ENCODE measurements around the gene TRIM10.
"Not testable (repeated sequence)": the region's sequence is repeated elsewhere in the genome, so short reads cannot be mapped to it uniquely, and the experiment has no call there.

TRIM10 gene

DNA sequence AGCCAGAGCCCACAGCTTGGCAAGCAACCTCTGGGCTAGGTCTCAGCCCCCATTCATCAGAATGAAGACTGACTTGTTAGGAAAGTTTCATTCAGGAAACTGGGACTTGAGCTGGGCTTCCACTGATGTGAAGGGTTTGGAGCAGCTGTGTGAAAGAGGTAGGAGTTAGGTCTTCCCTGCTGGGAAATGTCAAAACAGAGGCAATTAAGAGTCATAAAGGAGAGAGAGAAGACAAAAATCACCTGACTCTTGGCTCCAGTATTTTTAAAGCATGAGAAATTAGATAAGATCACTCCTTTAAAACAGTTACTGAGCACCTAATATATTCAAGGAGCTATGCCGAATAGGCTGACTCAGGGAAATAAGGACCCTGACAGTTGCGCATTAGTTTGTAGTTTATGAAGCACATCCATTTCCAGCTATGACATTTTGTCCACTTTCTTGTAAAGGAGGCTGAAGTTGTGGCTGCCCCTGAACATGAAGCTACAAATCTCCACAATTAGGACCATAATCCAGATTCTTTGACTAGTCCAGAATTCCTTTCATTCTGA lies 29.0 kb downstream of the TRIM10 start:
- H3K4me3 ChIP-seq (ENCODE audit: low read depth, low read length): no peak overlapping the region
- no peak for DNase-seq (ENCODE audit: low read depth)

DNA sequence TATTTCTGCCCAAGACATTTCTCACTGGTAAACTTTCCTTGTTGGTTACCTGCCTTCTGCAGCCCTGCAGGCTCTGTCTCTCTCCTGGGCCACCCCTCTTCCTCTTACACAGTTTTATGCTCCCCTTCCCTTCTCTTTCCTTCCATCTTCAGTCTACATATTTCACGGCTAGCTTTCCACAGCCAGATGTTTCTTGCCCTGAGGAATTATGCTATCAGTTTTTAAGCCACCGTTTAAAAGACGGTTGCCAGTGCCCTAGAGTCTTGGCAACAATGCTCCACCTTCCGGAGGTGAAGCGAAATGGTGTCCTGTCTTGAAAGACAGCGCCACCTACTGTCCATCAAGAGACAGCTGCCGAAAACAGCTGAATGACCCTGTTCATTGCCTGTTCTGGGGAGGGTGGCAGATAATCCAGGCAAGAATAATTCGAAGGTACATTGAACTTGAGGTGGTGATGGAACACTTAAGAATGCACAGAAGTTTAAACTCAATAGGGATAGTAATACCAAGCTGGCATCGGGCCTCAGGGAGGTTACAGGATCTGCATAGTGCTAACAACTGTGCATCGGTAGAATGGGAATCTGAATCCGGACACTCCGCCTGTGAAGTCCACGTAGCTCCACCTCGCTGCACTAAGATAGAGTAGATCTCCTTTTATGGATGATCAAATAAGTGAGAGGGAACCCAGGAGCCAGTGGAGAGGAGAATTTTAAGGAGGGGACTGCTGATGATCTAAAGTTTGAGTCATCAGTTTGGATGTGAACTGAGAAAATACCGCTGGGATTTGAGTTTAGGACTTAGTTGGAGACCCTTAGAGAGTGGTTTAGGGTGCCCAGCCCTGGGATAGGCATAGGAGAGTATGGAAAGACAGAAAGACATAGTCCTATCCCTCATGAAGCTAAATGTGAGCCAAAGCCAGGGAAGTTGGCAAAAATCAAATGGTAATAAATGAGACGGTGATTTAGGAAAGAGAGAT lies 29.8 kb downstream of the TRIM10 start:
- peak; percentile 55 for DNase-seq (ENCODE audit: low read depth)
- no peak overlapping the region for H3K4me3 ChIP-seq (ENCODE audit: low read depth, low read length)

DNA sequence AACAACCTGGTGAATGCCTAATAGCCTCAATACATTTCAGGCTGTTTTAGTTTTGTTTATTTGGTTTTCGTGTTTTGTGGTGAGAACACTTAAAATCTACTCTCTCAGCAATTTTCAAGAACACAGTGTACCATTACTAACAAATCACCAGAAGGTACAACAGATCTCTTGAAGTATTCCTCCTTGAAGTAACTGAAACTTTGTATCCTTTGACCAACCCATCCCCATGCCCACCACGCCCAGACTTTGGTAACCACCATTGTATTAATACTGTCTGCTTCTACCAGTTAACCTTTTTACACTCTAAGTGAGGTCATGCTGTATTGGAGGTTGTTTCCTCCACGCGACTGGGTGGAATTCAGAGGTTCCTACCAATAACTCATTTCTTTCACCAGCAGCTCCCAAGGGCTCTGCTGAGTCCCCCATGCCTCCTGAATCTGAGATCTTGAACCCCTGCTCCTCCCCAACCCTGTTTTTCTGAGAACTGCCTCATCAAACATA lies 30.8 kb downstream of the TRIM10 start:
- no peak overlapping the region for H3K4me3 ChIP-seq (ENCODE audit: low read depth, low read length)
- no peak for DNase-seq (ENCODE audit: low read depth)

DNA sequence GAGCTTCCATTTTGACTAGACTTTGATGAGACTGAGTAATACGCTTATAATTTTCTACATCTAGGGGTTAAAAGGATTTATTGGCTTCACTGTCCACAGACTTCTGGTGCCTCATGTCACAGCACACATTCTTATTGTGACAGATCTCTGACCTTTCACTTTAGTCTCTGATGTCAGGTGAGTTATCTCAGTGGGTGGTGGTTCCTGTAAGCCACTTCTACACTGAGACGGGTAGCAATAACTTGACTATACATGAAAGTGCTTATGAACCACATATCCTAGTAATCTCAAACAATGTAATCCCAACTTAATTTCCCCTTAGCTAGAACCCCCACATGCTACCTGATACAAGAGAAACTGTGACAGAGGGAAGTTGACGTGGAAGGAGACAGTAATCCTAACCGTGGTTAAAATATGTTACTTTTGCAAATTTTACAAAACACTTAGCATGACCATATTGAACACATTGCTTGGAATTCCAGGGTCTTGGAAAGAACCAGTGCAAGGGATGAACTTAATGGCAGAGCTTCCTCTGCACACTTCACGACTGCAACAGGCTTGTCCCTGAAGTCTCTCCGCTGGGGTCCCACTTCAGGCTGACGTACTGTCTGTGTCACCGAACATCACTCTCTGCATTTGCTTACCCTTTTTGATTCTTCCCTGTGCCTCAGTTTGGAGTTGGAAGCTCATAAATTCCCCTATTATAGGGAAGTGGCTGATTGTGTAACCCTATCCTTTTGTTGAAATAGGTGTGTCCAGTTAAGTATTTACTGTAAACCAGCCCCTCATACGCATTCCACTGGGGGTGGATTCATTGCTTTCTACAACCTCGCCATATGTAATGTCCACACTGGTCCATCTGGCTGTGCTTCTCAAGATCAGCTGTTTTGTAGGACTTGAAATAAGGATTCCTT lies 31.5 kb downstream of the TRIM10 start:
- DNase-seq (ENCODE audit: low read depth): no peak
- no peak overlapping the region for H3K4me3 ChIP-seq (ENCODE audit: low read depth, low read length)

DNA sequence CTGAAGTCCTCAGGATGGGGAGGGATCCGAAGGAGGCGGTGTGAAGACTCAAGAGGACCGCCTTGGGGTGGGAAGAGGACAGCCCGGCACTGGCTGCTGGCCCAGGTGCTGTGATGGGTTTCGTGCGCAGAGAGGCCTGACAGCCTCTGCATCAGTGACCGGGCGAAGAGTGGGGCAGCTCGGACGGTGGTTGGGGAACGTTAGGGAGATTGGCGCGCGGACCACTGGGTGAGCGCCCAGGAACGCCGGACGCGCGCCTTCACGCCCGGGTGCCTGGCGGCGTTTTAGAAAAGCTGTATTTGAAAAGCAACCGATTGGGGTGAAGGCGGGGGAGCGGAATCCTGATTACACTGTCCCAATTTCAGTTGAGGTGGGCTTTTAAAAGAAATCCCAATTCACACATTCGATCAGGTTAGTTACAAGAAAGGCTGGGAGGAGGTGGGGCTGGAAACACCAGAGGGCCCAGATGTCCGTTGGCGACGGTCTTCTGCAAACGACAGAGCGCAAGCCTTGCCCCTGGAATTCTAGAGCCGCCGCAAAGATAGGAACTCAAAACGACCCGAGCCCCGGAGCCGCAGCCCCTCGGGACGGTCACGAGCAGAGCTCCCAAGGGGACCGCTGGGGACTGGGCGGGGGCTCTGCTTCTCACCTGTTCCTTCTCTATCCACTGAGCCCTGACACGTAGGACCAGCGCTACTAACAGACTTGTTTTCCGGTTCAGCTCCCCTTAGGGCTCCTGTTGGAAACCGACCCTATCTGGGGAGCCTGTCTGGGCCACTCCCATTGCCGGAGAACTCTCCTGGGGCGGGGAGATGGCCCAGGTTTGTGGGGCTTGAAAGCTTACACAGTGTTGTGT lies 33.5 kb downstream of the TRIM10 start:
- H3K4me3 ChIP-seq (ENCODE audit: low read depth, low read length): no peak overlapping the region
- no peak for DNase-seq (ENCODE audit: low read depth)

DNA sequence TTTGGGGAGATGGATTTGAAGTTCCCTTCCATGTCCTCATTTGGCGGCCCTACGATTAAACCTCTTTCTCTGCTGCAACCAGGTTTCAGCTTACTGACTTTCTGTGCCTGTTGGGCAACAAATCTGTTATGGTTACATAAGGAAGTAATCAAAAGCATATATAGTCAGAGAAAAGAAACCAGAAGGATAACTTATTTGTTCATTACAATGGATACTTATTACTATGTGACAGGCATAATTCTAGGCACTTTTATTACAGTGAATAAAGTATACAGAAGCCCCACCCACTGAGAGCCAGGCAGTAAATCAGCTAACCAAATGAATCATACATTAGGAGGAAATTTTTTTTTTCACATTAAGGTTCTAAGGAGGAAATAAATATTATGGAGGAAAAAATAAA lies 38.5 kb downstream of the TRIM10 start:
- no peak overlapping the region for H3K4me3 ChIP-seq (ENCODE audit: low read depth, low read length)
- no peak for DNase-seq (ENCODE audit: low read depth)

DNA sequence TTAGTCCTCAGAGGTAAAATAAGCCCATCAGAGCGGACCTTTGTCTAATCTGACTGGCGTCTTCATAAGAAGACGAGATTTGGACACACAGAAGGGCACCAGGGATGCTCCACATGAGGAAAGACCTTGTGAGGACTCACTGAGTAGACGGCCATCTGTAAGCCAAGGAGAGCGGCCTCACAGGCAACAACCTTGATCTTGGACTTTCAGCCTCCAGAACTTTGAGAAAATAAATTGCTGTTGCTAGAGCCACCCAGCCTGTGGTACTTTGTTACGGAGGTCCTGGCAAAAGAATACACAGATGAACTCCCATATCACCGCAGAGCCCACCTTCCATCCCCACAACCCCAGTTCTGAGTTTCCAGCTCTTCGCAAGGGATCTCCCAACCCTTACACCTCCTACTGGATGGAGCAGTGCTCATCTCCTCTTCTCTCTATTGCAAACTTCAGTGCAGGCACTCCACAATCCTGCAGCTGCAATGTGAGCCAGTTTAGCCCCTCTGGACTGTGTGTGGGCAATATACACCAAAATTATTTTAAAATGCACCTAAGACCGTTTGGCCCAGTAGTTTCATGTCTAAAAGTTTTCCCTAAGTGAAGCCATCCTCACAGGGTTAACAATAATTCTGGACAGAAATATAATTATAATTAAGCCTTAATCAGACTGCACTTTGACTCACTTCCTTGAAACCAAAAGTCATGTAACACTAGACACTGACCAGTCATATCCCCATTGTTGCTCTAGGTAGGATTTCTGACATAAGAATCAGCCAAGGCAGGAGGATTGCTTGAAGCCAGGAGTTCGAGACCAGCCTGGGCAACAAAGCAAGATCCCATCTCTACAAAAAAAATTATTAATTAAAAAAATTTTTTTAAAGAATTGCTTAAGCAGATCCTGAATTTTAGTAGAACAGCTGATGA lies 39.3 kb downstream of the TRIM10 start:
- no peak overlapping the region for H3K4me3 ChIP-seq (ENCODE audit: low read depth, low read length)

DNA sequence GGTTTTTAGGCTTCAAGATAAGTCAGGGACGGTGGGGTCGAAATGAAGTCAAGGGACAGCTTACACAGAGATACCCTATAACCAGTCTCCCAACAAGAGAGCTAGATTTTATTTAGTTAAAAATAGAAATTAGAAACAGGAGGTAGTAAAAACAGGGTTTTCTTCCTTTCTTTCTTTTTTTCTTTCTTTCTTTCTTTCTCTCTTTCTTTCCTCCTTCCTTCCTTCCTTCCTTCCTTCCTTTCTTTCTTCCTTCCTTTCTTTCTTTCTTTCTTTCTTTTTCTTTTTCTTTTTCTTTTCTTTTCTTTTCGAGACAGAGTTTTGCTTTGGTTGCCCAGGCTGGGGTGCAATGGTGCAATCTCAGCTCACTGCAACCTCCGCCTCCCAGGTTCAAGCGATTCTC lies 42.3 kb downstream of the TRIM10 start:
- not testable (repeated sequence) for H3K4me3 ChIP-seq (ENCODE audit: low read depth, low read length); DNase-seq (ENCODE audit: low read depth)

More for the DNA sequence above, 39.3 kb downstream of the TRIM10 start:
- no peak for DNase-seq (ENCODE audit: low read depth)

DNA sequence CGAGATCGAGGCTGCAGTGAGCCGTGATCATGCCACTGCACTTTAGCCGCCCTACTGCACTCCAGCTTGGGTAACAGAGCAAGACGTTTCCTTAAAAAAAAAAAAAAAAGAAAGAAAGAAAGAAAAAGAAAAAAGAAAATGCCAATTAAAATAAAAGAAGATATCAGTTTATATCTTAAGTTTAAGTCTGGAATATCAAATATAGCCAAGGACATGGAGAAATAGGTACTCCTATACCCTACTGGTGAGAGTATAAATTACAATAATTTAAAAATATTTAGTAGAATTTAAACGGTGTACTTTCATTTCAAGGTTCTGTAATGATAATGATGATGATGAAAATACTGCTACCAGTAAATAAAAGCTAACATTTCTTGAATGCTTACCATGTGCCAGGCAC lies 44.3 kb downstream of the TRIM10 start:
- no peak for DNase-seq (ENCODE audit: low read depth)
- H3K4me3 ChIP-seq (ENCODE audit: low read depth, low read length): no peak overlapping the region

DNA sequence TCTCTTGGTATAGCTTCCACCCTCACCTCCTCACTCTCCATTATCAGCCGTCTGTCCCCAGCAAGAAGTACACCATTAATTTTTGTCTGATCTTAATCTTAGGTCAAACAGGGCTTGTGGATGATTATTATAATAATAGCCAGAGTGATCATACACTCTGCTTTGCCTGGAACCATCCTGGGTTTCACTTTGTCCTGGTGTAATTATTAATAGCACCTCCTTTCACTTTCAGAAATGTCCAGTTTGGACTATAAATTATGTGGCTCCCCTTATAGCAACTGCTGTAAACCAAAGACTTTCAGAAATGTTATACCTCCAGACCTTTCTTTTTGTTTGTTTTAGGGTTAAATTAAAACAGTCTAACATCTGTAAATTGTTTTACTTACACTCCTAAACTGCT lies 47.2 kb downstream of the TRIM10 start:
- no peak overlapping the region for H3K4me3 ChIP-seq (ENCODE audit: low read depth, low read length)
- no peak for DNase-seq (ENCODE audit: low read depth)

DNA sequence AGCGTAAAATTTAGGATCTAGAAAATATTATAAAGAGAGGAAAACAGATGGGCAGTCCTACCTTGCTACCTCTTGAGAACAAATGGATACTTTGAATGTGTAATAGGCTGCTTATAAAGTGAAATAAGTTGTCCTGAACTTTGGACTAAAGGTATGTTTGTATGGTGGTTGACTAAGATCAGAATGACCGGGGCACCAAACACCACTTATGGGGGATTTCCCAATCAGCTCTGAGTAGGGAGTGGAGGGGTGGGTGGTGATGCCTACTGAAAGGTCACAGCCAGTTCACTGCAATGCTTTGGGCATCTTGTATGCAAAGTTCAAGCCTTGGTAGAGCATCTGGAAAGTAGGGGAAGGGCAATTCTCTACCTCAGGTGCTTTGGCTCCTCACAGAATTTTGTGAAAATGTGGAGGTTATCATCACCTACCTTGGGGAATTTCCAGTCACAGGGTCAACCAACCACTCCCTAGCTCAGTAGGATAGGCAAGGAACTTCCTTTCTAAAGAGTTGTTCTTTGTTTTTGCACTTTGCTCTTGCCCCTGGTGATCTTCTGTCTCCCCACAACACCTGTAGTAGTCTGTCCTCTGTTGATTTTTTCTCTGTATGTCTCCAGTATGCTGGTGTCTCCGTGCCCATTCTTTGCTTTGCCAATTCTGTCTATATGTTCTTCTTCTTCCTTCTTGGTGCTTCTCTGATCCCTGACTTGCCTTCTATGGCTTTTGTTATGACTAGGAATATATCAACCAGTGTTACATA lies 47.8 kb downstream of the TRIM10 start, which contains the start of gene TRIM31:
TRIM31 (minus strand) TSS at position 88 of the 757 bp plus-strand sequence. CDS start 285 bp downstream, outside the sequence.
- no peak for DNase-seq (ENCODE audit: low read depth)
- H3K4me3 ChIP-seq (ENCODE audit: low read depth, low read length): no peak within 1 kb of the TSS

DNA sequence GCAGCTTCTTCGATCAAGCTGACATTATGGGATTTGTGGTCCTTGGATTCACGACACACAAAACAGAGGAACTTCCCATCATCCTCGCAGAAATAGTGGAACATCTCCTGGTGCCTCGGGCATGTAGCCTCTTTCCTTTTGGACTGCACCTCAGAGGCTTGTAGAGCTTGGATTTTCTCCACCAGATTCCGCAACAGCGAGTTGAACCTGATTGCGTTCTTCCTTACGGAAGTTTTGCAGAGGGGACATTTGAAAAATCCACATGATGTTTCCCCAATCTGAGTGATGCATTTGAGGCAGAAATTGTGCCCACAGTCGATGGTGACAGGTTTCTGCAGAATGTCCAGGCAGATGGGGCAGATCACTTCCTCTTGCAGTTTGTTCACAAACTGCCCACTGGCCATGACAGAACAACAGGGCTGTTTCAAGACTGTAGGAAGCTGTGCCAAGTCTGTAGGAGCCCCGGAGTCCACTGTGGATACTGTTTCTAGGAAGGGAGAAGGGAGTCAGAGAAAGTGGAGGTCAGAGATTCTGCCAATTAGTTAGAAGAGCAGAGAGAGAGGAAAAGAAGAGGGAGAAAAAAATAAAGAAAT lies 48.5 kb downstream of the TRIM10 start:
- DNase-seq (ENCODE audit: low read depth): no peak
- no peak overlapping the region for H3K4me3 ChIP-seq (ENCODE audit: low read depth, low read length)

DNA sequence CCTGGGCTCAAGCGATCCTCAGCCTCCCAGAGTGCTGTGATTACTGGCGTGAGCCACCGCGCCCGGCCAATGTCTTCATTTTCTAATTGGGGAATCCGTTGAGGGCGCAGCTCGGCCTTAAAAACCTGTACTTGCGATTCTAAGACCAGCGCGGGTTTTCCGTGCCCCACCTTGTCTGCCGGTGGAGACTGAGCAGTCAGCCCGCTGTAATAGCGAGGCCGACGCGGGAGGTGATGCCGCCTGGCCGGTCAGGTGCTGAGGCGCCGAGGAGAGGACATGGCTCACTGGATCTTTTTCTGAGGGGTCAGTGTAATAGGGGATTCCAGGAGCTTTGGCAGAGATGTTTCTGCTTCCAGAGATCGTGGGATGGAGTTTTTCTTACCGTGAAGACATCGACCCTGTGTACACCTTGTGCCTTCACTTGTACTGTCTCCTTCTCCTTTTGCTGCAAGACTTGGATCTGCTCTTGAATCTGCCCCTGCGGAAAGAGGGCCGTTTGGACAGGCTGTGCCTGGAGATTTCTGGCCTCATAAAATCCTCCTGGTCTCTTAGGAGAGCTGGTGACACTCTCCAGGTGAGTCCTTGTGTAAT lies 49.6 kb downstream of the TRIM10 start:
- no peak for DNase-seq (ENCODE audit: low read depth)
- H3K4me3 ChIP-seq (ENCODE audit: low read depth, low read length): no peak overlapping the region

DNA sequence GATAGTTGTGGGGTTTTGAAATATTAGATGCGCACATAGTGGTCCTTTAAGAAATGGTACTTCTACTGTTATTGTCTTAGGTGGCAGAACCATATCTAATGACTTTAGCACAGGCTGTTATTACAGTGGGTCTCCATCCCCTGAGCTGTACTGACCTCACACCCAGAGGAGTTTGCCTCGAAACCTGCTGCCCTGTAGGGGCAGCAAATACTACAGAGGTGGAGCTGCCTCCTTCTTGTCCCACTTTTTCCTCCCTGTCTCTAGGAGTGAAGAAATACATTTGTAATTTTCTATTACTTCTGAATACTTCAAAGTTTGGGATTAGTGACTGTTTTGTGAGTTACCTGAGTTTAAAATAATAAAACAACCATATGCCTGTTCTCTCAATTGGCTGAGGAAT lies 56.4 kb downstream of the TRIM10 start:
- no peak for DNase-seq (ENCODE audit: low read depth)
- no peak overlapping the region for H3K4me3 ChIP-seq (ENCODE audit: low read depth, low read length)

DNA sequence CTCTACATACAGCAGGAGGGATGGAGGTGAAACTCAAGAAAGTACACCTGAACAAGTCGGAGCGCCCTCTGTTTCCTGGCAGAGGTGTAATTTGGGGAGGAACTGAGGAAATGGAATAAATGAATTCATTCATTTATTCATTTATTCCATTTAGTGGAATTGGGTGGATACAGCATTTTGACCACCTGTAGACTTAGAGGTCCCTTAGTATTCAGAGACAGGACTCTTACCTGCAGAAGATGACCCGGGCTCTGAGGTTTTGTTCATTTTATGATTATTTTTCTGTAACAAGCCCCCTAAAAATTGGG lies 57.2 kb downstream of the TRIM10 start:
- no peak for DNase-seq (ENCODE audit: low read depth)
- H3K4me3 ChIP-seq (ENCODE audit: low read depth, low read length): peak overlapping the region; percentile 40

DNA sequence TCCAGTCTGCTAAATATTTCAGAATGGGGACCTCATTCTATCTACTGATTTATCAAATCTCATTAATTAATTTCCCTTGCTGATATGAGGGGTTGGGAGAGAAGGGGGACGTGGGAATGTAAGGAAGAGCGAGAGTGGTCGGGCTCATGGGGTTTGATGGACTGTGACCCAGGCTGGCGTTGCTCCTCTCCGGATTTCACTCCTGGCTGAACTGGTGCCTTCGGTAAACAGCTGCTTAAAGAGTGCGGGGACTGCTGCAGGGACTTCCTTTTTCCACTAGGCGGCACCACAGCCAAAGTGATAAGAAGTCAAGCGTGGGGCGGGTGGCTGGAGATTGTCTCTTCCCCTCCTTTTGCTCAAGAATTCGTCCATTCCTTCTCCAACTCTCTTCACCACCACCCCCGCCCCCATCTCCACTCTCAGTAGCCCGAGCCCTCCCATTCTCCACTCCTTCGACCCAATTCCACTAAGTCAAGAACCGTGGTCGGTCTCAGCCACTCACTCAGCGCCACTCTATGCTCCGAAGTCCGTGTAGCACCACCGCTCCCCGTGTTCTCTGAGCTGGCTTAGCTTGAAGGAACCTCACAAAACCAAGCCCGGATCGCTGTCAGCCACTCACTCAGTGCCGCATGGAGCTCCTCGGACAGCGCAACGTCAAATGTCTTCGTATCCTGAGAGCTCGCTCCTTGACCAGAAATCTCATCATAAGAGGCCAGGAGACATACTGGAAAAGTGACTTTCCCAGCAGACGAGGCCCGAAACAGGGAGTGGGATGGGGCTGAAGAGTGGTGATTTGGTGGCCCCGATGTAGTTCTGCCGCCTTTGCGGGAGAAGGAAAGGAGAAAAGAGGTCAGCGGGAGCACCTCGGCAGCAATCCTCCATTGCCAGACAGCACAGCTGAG lies 57.8 kb downstream of the TRIM10 start:
- peak; percentile 48 for DNase-seq (ENCODE audit: low read depth)
- peak overlapping the region; percentile 40 for H3K4me3 ChIP-seq (ENCODE audit: low read depth, low read length)
